Neuronal stem cell (in vitro differentiated cells): ENCODE measurements around the gene F7.
A peak's percentile ranks its signal among the peaks of the same experiment; 100 is the strongest.

Experiments
- DNase-seq: peaks from one replicate; pipeline ENCODE4 v3.0.0-alpha.2; 2013; ENCODE audit warnings: low spot score
- H2AFZ ChIP-seq: one replicate; pipeline ENCODE4 v1.6.1; 2013; ENCODE audit warnings: mild to moderate bottlenecking, low read length, inconsistent platforms
- H2AK5ac ChIP-seq: 2 replicates; pipeline ENCODE4 v1.6.1; 2013; ENCODE audit warnings: low read depth, mild to moderate bottlenecking, inconsistent platforms, low read length, moderate library complexity, mixed read lengths
- H2BK120ac ChIP-seq: 2 replicates; pipeline ENCODE4 v1.6.1; 2013; ENCODE audit warnings: low read depth, mild to moderate bottlenecking, inconsistent platforms, low read length, moderate library complexity, mixed read lengths
- H2BK12ac ChIP-seq: one replicate; pipeline ENCODE4 v1.6.1; 2013; ENCODE audit warnings: low read length, inconsistent platforms
- H2BK15ac ChIP-seq: 2 replicates; pipeline ENCODE4 v1.6.1; 2013; ENCODE audit warnings: mild to moderate bottlenecking, low read length, inconsistent platforms, mixed read lengths
- H2BK5ac ChIP-seq: one replicate; pipeline ENCODE4 v1.6.1; 2013; ENCODE audit warnings: inconsistent platforms, mild to moderate bottlenecking, low read length, moderate library complexity
- H3K14ac ChIP-seq: one replicate; pipeline ENCODE4 v1.6.1; 2013; ENCODE audit warnings: low read length, inconsistent platforms
- H3K18ac ChIP-seq: 2 replicates; pipeline ENCODE4 v1.6.1; 2013; ENCODE audit warnings: low read length, inconsistent platforms
- H3K23ac ChIP-seq: 2 replicates; pipeline ENCODE4 v1.6.1; 2013; ENCODE audit warnings: low read depth, mild to moderate bottlenecking, mixed read lengths, low read length, inconsistent platforms; ENCODE audit not compliant: poor library complexity
- H3K27ac ChIP-seq: replicated peaks from 3 replicates; pipeline ENCODE4 v1.5.1; 2013; ENCODE audit warnings: low read length, inconsistent platforms
- H3K27me3 ChIP-seq, 3 experiments: 2 replicates each; pipeline ENCODE4 v1.6.1; 2013; ENCODE audit warnings: low read length in 3 of 3, mild to moderate bottlenecking in 2 of 3, inconsistent platforms in 1 of 3, low read depth in 1 of 3, mixed read lengths in 1 of 3, moderate library complexity in 1 of 3; ENCODE audit not compliant: control insufficient read depth in 3 of 3, insufficient read depth in 3 of 3
- H3K36me3 ChIP-seq, 2 donors: replicated peaks in 1 of 2; 2 replicates each; pipeline ENCODE4 v1.6.1; 2013; ENCODE audit warnings: low read length in 2 of 2; ENCODE audit not compliant: control insufficient read depth in 2 of 2, insufficient read depth in 2 of 2
- H3K4ac ChIP-seq: 2 replicates; pipeline ENCODE4 v1.6.1; 2013; ENCODE audit warnings: inconsistent platforms, mild to moderate bottlenecking, low read length, moderate library complexity
- H3K4me1 ChIP-seq, 2 donors: 1 replicate in 1 of 2; 2 replicates in 1 of 2; pipeline ENCODE4 v1.6.1; 2013; ENCODE audit warnings: low read length in 2 of 2, low read depth in 1 of 2; ENCODE audit not compliant: control insufficient read depth in 2 of 2, insufficient read depth in 1 of 2
- H3K4me2 ChIP-seq: one replicate; pipeline ENCODE4 v1.6.1; 2013; ENCODE audit warnings: mild to moderate bottlenecking, low read length, inconsistent platforms; ENCODE audit not compliant: insufficient read depth, poor library complexity, severe bottlenecking
- H3K4me3 ChIP-seq, 2 donors: 2 replicates each; pipeline ENCODE4 v1.5.1; 2013; ENCODE audit warnings: low read length in 2 of 2, mild to moderate bottlenecking in 2 of 2, inconsistent platforms in 1 of 2, moderate library complexity in 1 of 2
- H3K79me1 ChIP-seq: one replicate; pipeline ENCODE4 v1.6.1; 2013; ENCODE audit warnings: low read depth, mild to moderate bottlenecking, inconsistent platforms, low read length, moderate library complexity
- H3K9ac ChIP-seq: one replicate; pipeline ENCODE4 v1.6.1; 2013; ENCODE audit warnings: mild to moderate bottlenecking, low read depth, low read length, inconsistent platforms; ENCODE audit not compliant: poor library complexity
- H3K9me3 ChIP-seq, 2 donors: replicated peaks in 1 of 2; 2 replicates each; pipeline versions ENCODE3 to v1.6.1; 2013; ENCODE audit warnings: low read length in 2 of 2, mild to moderate bottlenecking in 2 of 2, inconsistent platforms in 1 of 2, low read depth in 1 of 2, mixed read lengths in 1 of 2, moderate library complexity in 1 of 2; ENCODE audit not compliant: control insufficient read depth in 2 of 2, insufficient read depth in 1 of 2
- H4K8ac ChIP-seq: one replicate; pipeline ENCODE4 v1.6.1; 2013; ENCODE audit warnings: low read depth, mild to moderate bottlenecking, inconsistent platforms, low read length, moderate library complexity
- H4K91ac ChIP-seq: one replicate; pipeline ENCODE4 v1.6.1; 2013; ENCODE audit warnings: low read length, low read depth, mild to moderate bottlenecking, inconsistent platforms; ENCODE audit not compliant: poor library complexity
- WGBS, 2 donors: extraction: QIAGEN DNeasy Blood & Tissue Kit; methylation state at CpG; one replicate each; pipeline ENCODE4 v1.1.7; 2013; ENCODE audit warnings: missing lambda C conversion rate in 2 of 2, mixed read lengths in 1 of 2; ENCODE audit not compliant: insufficient read length in 2 of 2, insufficient replicate concordance in 1 of 2; ENCODE audit errors: extremely low coverage in 2 of 2; 5-methylcytosine and 5-hydroxymethylcytosine counted together

Gene F7

DNA sequence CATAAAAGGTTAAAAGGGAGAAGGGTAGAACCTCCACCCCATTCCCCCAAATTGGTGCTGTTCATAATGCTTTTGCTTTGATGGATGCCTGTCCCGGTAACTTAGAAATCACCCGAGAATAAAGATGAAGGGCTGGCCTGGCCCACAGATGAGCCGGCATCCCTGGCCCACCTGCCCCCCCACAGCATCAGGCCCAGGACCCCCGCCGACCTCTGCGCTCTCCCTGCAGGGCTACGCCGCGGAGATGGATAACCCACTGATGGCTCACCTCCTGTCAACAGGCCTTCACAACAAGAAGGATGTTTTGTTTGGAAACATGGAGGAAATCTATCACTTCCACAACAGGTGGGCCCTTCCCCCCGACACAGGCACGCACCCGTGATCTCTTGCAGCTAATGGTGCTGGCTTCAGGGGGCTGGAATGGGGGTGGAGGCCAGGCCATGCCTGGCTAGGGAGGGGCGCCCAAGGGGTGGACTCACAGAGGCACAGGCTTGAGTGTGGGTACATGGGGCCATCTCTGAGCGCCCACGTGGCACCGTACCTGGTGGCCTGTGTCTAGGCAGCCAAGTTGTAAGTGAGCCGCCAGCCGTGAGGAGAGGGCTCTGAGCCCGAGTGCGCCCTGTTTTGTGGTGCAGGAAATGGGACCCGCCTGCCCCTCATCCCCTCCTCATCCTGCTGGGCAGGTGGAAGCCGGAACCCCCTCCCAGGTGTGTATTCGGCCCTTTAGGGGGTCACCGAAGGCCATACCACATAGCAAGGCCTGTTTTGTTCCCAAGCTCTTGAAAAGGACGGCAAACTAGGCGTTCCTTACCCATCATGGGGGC, 23.2 kb upstream of the F7 start:
- Histone ChIP-seq H3K27me3 (no peaks in the 10 kb centered on the region), H4K8ac (no peak overlapping the region), H2AFZ (no peak overlapping the region), H3K14ac (no peak overlapping the region), H2BK120ac (no peak overlapping the region), H3K9ac (no peak overlapping the region), H3K36me3 (peaks cover 13 to 29% of the 10 kb centered on the region in 2 donors), H3K23ac (no peak overlapping the region), H2BK12ac (no peak overlapping the region), H3K4me1 (peaks cover 0 to 4% of the 10 kb centered on the region in 2 donors), H3K4ac (no peak overlapping the region), H3K4me3 (no peak overlapping the region), H3K4me2 (no peak overlapping the region), H2BK5ac (no peak overlapping the region), H3K79me1 (peaks cover 4% of the 10 kb centered on the region), H3K27ac (no peak overlapping the region), H3K18ac (no peak overlapping the region), H2AK5ac (no peak overlapping the region), H4K91ac (no peak overlapping the region), H3K9me3 (no peaks in the 10 kb centered on the region), H2BK15ac (no peak overlapping the region)
- no peak for DNase-seq
- WGBS, 2 donors = no CpG with 5 or more reads among the region's 26 CpGs

GRCh38 chr13:113083022-113083373, 22.6 kb upstream of the F7 start:
- Histone ChIP-seq H2BK15ac (no peak overlapping the region), H3K4me2 (no peak overlapping the region), H3K9me3 (no peaks in the 10 kb centered on the region), H4K91ac (no peak overlapping the region), H2AK5ac (no peak overlapping the region), H3K4me1 (peaks cover 0 to 4% of the 10 kb centered on the region in 2 donors), H3K27me3 (no peaks in the 10 kb centered on the region), H3K27ac (no peak overlapping the region), H3K18ac (no peak overlapping the region), H3K23ac (no peak overlapping the region), H2BK120ac (no peak overlapping the region), H2BK12ac (no peak overlapping the region), H3K14ac (no peak overlapping the region), H3K9ac (no peak overlapping the region), H2AFZ (no peak overlapping the region), H3K4me3 (no peak overlapping the region), H3K36me3 (peaks cover 16 to 31% of the 10 kb centered on the region in 2 donors), H3K4ac (no peak overlapping the region), H2BK5ac (no peak overlapping the region), H3K79me1 (peaks cover 4% of the 10 kb centered on the region), H4K8ac (no peak overlapping the region)
- no CpG with 5 or more reads among the region's 10 CpGs for WGBS, 2 donors
- DNase-seq = no peak

DNA sequence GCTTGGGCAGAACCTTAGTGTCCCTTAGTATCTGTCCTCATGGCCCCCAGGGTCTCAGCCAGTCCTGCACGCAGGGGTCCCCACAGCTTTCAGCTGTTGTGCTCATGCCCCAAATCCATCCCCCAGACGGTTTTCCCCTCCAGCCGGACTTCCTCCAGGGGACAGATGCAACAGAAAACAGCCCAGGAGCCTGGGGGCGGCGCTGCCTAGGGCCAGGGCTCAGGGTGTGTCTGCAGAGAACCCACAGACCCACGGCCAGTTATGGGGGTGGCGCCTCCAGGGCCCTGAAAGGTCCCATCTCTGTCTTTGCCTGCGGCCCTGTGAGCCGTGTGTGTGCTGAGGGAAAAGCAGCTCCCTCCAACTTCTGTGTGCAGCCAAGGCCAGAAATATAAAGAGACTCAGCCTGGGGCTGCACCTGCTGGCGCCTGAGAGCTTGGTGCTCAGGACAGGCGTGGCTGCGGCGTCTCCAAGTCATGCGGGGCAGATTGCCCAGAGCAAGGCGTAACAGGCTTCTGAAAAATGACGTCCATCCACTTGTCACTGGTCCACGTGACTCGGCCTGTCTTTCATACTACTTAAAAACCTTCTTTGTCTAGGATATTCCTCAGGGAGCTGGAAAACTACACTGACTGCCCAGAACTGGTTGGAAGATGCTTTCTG, 22.1 kb upstream of the F7 start:
- no peak overlapping the region for H3K4ac ChIP-seq
- no peak overlapping the region for H2BK120ac ChIP-seq
- WGBS, 2 donors = no CpG with 5 or more reads among the region's 18 CpGs
- no peaks in the 10 kb centered on the region for H3K9me3 ChIP-seq
- H3K4me3 ChIP-seq = no peak overlapping the region
- no peak overlapping the region for H4K91ac ChIP-seq
- H3K36me3 ChIP-seq = peaks cover 21 to 33% of the 10 kb centered on the region in 2 donors
- peaks cover 0 to 4% of the 10 kb centered on the region in 2 donors for H3K4me1 ChIP-seq
- H2AK5ac ChIP-seq = no peak overlapping the region
- H2BK12ac ChIP-seq = no peak overlapping the region
- no peak overlapping the region for H3K9ac ChIP-seq
- H3K4me2 ChIP-seq = no peak overlapping the region
- no peak for DNase-seq
- no peaks in the 10 kb centered on the region for H3K27me3 ChIP-seq
- H3K18ac ChIP-seq = no peak overlapping the region
- no peak overlapping the region for H2BK5ac ChIP-seq
- no peak overlapping the region for H2BK15ac ChIP-seq
- no peak overlapping the region for H4K8ac ChIP-seq
- H3K14ac ChIP-seq = no peak overlapping the region
- H3K79me1 ChIP-seq = peaks cover 4% of the 10 kb centered on the region
- H3K23ac ChIP-seq = no peak overlapping the region
- H3K27ac ChIP-seq = no peak overlapping the region
- peak overlapping the region; percentile 64 for H2AFZ ChIP-seq
